Skin of body (tissue), 2 donors: ENCODE measurements around the gene MPRIP. TPM values are rescaled to one million over a fixed set of nuclear protein-coding genes. Genes with fewer than 3 reads are reported as not detected.

Experiments used
- DNase-seq: peaks from one replicate; lab custom pipeline; 2025; lab: John Stamatoyannopoulos, UW
- total RNA-seq: library from RNA; depleted of rRNA; stranded (reverse); fragments of >200 nt; gene quantifications from one replicate; pipeline ENCODE4 v1.2.3, GENCODE V29; 2014

Gene MPRIP
- total RNA-seq, 1 donor from 2014 or later, result 103 TPM

- DNase-seq, result no peak
Measured at GRCh38 chr17:17050346-17051345, 8.4 kb downstream of the MPRIP start.

DNA sequence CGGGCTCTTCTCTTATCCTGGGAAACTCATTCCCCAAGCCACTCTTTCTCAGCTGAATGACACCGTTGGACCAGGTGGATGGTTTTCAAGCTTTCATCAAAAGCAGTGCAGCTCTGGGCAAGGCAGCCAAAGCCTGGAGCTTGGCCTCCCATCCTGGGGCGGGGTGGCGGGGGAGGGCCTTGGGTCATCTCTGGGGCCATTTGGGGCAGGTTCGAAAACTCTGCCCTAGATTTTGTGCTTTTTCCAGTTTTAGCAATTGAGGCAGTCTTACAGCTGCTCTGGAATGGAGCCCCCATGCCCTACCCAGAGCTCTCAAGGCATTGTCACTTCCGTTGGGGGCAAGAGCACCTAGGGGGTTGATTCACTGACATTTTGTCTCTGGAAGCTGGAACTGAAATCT, 9.1 kb downstream of the MPRIP start:
- DNase-seq, result no peak

- no peak for DNase-seq
Measured at GRCh38 chr17:17051791-17052461, 9.7 kb downstream of the MPRIP start.

DNA sequence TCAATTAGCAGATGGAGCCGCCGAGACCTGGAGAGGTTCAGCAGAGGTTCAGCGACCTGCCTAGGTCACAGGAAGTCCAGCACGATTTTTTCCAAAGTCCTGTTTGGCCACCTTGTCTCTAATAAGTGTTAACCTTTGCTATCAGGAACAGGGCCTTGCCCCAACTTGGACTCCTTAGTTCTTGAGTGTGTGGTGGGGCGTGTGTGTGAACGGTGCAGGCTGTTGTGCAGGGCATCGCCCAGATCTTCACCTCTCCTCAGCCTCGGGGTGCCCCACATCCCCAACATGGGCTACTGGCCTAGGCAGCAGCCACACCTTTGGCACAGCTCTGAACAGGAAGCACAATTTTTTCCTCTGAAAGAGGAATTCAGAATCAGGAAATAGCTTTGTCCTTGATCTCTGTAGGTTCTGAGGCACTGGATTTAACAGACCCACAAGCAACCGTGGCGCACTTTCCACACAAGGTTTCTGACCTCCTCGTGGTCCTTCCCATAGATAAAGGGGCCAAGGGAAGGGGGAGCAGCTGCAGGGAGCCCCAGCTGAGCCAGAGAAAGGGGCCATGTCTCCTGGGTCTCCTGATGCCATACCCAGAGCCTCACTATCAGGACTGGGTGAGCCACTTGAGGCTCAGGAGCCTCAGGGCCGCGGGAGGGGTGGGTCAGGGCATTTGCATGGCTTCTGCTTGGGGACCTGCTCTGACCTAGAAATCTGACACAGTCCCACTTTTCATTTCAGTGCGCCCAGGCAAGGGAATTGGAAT, 10.4 kb downstream of the MPRIP start:
- no peak for DNase-seq

GRCh38 chr17:17053446-17054379, 11.5 kb downstream of the MPRIP start:
- no peak for DNase-seq

DNA sequence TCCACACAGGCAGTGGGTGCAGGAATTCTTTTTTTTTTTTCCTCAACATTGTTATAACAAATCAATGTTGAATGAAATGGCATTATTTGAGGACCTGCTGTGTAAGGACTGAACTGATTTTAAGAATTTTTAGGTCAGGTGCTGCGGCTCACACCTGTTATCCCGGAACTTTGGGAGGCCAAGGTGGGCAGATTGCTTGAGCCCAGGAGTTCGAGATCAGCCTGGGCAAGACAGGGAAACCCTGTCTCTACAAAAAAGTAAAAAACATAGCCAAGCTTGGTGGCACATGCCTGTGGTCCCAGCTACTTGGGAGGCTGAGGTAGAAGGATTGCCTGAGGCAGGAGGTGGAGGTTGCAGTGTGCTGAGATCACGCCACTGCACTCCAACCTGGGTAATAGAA, 12.4 kb downstream of the MPRIP start:
- DNase-seq, result no peak

GRCh38 chr17:17055286-17056155, 13.3 kb downstream of the MPRIP start:
- no peak for DNase-seq

DNA sequence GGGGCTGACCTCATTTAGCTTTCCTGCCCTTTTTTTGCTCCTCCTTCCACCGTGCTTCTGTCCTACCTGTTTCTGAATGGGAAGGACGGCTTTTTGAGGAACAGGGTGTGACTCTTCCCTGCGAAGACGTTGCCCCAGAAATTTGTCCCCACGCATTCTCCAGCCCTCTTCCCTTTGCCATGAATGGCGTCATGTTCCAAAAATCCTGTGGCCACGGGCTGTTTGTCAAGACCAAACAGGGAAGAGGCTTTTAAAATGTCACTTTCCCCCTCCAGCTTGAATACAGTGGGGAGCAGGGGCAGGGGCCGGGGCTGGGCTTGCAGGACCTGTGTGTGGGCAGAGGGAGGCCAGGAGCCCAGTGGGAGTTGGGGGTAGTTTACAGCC, 13.9 kb downstream of the MPRIP start:
- DNase-seq, result peak; percentile 17

- no peak for DNase-seq
Measured at GRCh38 chr17:17057057-17057551, 14.8 kb downstream of the MPRIP start.

DNA sequence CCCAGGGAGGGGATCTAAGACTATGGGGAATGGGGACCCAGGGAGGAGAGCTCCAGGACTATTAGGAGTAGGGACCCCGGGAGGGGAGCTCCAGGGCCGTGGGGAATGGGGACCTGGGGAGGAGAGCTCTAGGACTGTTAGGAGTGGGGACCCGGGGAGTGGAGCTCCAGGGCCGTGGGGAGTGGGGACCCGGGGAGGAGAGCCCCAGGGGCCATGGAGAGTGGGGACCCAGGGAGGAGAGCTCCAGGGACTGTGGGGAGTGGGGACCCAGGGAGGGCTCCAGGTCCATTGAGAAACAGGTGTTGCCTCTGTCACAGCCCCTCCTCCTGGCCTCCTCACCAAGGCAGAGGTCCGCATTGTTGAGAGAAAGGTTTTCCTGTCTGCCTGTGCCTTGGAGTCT, 16.0 kb downstream of the MPRIP start:
- no peak for DNase-seq

- DNase-seq, result no peak
Measured at GRCh38 chr17:17059301-17059890, 17.1 kb downstream of the MPRIP start.

DNA sequence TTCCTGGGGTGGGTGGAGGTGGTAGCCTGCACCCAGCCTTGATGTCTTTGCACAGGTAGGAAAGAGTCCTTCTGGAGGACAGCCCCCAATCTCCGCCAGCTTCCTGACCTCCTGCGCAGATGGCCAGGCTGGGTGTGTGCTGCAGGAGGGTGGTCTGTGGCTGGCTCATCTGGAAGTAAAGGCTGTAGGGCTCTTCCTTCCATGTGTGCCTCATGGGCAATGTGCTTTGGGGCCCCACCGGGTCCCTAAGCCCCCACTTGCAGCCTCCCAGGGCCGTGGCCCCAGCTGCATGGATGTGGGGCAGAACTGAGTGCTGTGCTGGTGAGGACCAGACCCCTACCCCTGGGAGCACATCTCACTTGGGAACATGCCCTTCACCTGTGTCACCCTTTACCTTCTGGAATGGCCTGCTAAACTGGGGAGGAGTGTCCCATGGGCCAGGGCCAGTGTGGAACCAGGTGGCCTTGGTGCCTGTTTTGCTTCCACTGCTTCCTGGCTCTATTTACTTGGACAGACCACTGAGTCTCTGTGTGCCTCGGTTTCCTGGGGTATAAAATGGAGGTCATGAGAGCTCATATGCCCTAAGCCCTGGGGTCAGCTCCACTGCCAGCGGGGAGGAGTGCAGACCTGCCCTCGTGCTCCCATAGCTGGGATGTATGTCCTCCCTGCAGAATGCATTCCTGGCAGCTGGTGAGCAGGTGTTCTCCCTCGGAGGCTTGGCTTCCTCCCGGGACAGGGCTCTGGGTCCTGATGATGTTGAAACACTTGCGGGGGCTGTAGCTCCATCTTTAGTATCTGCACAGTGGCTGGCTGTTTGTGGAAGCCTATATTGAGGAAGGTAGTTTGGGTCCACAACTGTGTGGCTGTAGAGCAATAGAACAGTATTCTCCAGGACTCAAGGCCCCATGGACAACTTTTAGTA, 18.0 kb downstream of the MPRIP start:
- no peak for DNase-seq

GRCh38 chr17:17060930-17061329, 18.7 kb downstream of the MPRIP start:
- no peak for DNase-seq

GRCh38 chr17:17061516-17061915, 19.3 kb downstream of the MPRIP start:
- DNase-seq, result no peak

DNA sequence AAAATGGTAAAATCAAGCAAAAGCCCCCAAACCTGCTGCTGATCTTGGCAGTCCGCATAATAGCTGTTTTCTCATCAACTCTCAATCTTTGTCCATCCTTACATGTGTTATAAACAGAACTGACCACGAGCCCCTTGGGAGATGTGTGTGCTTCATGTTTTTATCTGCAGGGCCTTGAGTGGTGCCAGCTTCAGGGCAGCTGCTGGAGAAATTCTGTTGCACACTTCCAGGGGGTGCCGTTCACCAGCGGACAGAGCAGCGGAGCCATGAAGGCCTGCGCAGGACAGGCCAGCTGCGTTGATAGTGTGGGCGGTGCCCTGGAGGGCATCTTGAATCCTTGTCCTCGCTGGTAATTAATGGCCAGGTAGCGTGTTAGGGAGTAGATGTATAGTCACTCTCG, 20.1 kb downstream of the MPRIP start:
- no peak for DNase-seq

DNA sequence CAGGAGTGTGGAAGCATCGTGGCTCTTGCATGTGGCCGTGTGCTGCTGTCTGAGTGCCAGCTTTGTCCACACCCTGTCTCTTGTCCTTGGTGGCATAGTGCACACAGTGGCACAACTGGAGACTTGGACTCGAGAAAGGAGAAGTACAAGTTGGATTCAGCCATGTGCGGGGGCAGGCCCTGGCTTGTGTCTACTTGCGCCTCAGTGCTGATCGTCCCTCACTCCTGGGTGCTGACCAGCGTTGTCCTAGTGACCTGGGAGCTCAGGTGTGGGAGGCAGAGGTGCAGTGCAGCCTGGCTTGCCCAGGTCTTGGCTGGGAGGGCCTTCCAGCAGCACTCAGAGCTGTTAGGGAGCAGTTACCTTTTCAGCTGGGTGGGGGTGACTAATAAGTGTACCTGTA, 20.6 kb downstream of the MPRIP start:
- no peak for DNase-seq

DNA sequence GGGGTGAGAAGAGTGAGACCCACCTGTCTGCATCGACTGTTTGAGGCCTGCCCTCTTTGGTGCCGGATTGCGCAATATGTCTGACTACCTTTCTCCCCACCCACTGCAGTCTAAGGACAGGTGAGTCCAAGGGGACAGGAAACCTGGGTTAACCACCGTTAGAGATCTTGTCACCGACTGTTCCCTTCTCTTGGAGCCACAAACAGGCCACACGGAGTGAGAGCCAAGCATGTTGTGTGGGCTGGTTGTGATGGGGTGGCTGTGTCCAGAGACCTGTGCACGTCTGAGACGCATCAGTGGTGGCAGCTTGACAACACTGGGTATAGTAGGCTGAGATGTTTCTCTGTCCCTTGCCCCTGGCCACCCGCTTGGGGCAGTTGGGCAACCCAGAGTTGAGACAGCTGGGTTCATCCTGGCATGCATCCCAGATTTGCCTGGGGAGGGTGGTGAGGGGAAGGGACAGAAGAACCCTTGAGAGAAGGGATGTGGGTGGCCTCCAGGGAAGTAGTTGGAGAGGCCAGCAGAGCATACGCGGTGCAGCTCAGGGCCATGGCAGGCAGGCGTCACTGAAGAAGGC, 21.4 kb downstream of the MPRIP start:
- DNase-seq, result no peak

GRCh38 chr17:17064322-17064721, 22.1 kb downstream of the MPRIP start:
- DNase-seq, result no peak
